Activated naive CD4-positive, alpha-beta T cell treated with anti-CD3 and anti-CD28 coated beads, Interleukin-2, amount 10 ng/mL, durations not matched to agents 7 days and 5 days (primary cell): ENCODE results near the gene GRB14.
"Not testable (repeated sequence)": the region's sequence is repeated elsewhere in the genome, so short reads cannot be mapped to it uniquely, and the experiment has no call there.

Experiments
- CTCF ChIA-PET: fragments of 350-600 bp; sonication (Branson Sonifier 250); formaldehyde crosslinking; loops from one replicate; lab custom pipeline; 2021; ENCODE audit warnings: antibody characterized with exemption; lab: Charles Lee
- DNase-seq: peaks from one replicate; pipeline ENCODE4 v3.0.0-alpha.2; 2020
- H3K27ac Mint-ChIP-seq: one replicate; pipeline ENCODE4 v1.8.0; 2021; ENCODE audit warnings: mild to moderate bottlenecking, moderate library complexity, mixed read lengths
- H3K27me3 Mint-ChIP-seq: one replicate; pipeline ENCODE4 v1.8.0; 2021; ENCODE audit warnings: mild to moderate bottlenecking, mixed read lengths
- H3K36me3 Mint-ChIP-seq: one replicate; pipeline ENCODE4 v1.8.0; 2021; ENCODE audit warnings: mixed read lengths
- H3K4me1 Mint-ChIP-seq: one replicate; pipeline ENCODE4 v1.8.0; 2021; ENCODE audit warnings: mixed read lengths
- H3K4me3 Mint-ChIP-seq: one replicate; pipeline ENCODE4 v1.8.0; 2021; ENCODE audit warnings: mild to moderate bottlenecking, moderate library complexity, mixed read lengths
- H3K9me3 Mint-ChIP-seq: one replicate; pipeline ENCODE4 v1.8.0; 2021; ENCODE audit warnings: mixed read lengths

GRB14 gene

DNA sequence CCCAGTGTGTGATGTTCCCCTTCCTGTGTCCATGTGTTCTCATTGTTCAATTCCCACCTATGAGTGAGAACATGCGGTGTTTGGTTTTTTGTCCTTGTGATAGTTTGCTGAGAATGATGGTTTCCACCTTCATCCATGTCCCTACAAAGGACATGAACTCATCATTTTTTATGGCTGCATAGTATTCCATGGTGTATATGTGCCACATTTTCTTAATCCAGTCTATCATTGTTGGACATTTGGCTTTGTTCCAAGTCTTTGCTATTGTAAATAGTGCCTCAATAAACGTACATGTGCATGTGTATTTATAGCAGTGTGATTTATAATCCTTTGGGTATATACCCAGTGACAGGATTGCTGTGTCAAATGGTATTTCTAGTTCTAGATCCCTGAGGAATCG is 7.0 kb upstream of the GRB14 start:
- DNase-seq, H3K4me3 Mint-ChIP-seq, H3K36me3 Mint-ChIP-seq, CTCF ChIA-PET, H3K27ac Mint-ChIP-seq, H3K9me3 Mint-ChIP-seq, H3K27me3 Mint-ChIP-seq, H3K4me1 Mint-ChIP-seq: not testable (repeated sequence)

DNA sequence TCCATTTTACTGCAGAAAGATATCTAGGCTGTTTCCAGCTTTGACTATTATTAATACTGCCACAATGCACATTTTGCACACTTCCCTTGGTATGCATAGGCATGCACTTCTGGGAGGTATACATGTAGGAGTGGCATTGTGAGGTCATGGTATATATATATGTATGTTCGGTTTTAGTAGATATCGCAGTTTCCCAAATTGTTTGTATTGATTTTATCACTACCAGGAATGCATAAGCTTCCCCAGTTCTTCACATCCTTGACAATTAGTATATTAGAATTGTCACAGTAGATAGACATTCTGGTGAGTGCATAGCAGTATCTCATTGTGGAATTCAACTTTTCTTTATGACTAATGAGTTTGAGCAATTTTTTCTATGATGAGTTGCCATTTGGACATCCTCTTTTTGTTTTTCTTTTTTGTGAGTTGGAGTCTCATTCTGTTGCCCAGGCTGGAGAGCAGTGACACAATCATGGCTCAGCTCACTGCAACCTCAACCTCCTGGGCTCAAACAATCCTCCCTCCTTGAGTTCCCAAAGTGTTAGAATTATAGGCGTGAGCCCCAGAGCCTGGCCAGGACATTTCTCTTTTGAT is 4.2 kb upstream of the GRB14 start:
- Mint-ChIP-seq H3K4me1 (peaks cover 3% of the 10 kb centered on the region), H3K27ac (no peak overlapping the region), H3K9me3 (no peaks in the 10 kb centered on the region), H3K36me3 (no peaks in the 10 kb centered on the region), H3K27me3 (peaks cover 27% of the 10 kb centered on the region), H3K4me3 (no peak overlapping the region)
- CTCF ChIA-PET: no interaction called here
- DNase-seq: no peak

DNA sequence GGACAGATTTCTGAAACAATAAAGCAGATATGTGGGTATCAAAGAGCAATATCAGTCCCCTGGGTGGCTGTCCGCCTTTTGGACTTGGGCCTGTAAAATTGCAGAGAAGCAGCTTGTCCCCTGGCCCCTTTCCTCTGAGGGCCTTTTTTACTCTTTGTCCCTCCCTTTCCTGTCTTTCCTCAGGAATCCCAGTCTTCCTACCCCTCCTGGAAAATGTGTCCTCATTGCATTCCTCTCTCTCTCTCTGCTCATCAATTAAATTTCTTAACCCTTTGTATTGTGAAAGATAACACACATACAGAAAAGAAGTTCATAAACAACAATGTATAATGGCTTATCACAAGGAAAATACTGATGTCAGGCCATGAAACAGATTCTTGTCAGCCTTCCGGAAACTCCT is 3.0 kb upstream of the GRB14 start:
- peaks cover 30% of the 10 kb centered on the region for H3K27me3 Mint-ChIP-seq
- CTCF ChIA-PET: no interaction called here
- H3K4me1 Mint-ChIP-seq: peaks cover 3% of the 10 kb centered on the region
- H3K36me3 Mint-ChIP-seq: no peaks in the 10 kb centered on the region
- H3K27ac Mint-ChIP-seq: no peak overlapping the region
- H3K9me3 Mint-ChIP-seq: no peaks in the 10 kb centered on the region
- H3K4me3 Mint-ChIP-seq: no peak overlapping the region
- DNase-seq: no peak

DNA sequence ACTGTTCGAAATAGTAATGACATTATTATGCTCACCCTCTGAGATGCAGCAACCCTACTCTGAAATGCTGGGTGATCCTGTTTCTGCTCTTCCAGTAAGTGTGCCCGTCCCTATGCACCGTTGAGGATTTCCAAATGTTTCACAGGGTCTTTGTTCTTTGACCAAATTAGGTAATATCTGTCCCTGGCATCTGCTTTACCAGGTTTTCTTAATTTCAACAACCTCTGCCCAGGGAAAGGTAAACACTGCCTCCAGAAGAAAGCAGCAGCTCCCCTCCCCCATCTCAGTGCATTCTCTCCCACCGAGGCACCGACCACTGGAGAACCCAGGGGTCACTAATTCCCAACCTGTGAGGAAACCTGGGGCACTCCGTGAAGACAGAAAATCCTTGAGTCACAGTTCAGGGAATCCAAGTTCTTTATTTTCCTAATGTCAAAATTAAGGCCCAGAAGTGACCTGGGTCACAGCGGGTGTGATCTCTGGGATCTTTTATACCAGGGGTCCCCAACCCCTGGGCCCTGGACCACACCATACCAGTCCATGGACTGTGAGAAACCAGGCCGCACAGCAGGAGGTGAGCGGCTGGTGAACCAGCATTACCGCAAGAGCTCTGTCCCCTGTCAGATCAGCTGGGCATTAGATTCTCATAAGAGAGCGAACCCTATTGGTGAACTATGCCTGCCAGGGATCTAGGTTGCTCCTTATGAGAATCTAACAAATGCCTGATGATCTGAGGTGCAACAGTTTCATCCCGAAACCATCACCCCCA is 1.2 kb upstream of the GRB14 start:
- H3K27me3 Mint-ChIP-seq: peaks cover 30% of the 10 kb centered on the region
- H3K9me3 Mint-ChIP-seq: no peaks in the 10 kb centered on the region
- no peak overlapping the region for H3K27ac Mint-ChIP-seq
- peaks cover 3% of the 10 kb centered on the region for H3K4me1 Mint-ChIP-seq
- no peak for DNase-seq
- H3K36me3 Mint-ChIP-seq: no peaks in the 10 kb centered on the region
- CTCF ChIA-PET: no interaction called here
- H3K4me3 Mint-ChIP-seq: no peak overlapping the region

DNA sequence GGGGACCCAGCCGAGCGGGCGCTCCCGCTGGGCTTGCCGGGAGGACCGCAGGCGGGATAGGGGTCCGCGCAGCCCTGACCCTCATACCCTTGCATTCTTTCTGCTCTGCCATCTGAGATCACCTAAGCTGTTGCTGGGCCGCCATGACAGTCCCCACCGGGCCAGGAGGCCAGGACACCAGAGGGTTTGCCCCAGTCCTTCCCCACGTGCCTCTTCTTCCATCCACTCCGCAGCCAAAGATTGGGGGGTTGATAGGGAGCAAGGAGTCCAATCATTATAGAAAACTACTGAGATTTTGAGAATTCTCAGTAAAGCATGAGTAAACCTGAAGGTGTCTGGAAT is 453 bp upstream of the GRB14 start:
- no peaks in the 10 kb centered on the region for H3K9me3 Mint-ChIP-seq
- no peak overlapping the region for H3K27ac Mint-ChIP-seq
- H3K27me3 Mint-ChIP-seq: peaks cover 30% of the 10 kb centered on the region
- H3K36me3 Mint-ChIP-seq: no peaks in the 10 kb centered on the region
- no peak overlapping the region for H3K4me3 Mint-ChIP-seq
- CTCF ChIA-PET: no interaction called here
- peaks cover 3% of the 10 kb centered on the region for H3K4me1 Mint-ChIP-seq
- no peak for DNase-seq

DNA sequence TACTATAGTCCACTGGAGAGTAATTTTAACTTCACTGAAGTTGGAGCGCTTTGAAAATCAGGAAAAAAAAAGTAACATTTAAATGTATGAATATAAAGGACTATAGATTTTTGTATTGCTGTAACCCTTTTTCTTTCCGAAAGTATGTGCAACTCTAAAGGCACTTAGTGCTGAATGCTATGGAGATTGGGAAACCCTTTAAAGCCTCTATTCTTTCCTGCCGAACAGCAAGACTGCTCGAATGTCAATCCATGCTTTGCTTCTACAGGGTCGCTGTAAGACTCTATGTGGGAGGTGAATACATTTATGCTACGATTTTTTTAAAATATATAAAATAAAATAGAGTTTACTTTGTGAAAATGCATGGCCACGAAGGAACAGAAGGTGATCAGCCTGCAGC is 825 bp downstream of the GRB14 start:
- no peak overlapping the region for H3K4me3 Mint-ChIP-seq
- no peaks in the 10 kb centered on the region for H3K9me3 Mint-ChIP-seq
- H3K27me3 Mint-ChIP-seq: peaks cover 30% of the 10 kb centered on the region
- DNase-seq: no peak
- H3K4me1 Mint-ChIP-seq: peaks cover 3% of the 10 kb centered on the region
- H3K36me3 Mint-ChIP-seq: no peaks in the 10 kb centered on the region
- CTCF ChIA-PET: no interaction called here
- no peak overlapping the region for H3K27ac Mint-ChIP-seq

DNA sequence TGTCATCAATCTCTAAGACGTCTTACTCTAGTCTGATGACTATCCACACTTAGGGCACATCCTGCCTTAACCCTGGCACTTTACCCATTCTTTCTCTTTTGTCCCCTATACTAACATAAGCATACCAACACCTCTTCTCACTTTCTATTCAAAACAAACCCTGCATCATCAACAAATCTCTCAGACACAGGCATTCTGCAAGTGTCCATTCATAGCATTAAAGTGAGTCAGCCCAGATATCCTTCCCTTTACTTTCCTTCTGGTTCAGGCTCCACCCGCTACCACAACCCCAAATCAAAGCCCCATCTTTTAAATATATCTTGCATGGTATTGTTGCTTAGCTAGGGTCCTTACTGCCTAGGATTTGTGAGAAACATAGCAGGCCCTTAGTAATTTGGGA is 3.8 kb downstream of the GRB14 start:
- Mint-ChIP-seq H3K27ac (no peak overlapping the region), H3K9me3 (no peaks in the 10 kb centered on the region), H3K36me3 (no peaks in the 10 kb centered on the region), H3K4me1 (peaks cover 3% of the 10 kb centered on the region), H3K4me3 (no peak overlapping the region), H3K27me3 (peaks cover 20% of the 10 kb centered on the region)
- DNase-seq: no peak
- CTCF ChIA-PET: no interaction called here

DNA sequence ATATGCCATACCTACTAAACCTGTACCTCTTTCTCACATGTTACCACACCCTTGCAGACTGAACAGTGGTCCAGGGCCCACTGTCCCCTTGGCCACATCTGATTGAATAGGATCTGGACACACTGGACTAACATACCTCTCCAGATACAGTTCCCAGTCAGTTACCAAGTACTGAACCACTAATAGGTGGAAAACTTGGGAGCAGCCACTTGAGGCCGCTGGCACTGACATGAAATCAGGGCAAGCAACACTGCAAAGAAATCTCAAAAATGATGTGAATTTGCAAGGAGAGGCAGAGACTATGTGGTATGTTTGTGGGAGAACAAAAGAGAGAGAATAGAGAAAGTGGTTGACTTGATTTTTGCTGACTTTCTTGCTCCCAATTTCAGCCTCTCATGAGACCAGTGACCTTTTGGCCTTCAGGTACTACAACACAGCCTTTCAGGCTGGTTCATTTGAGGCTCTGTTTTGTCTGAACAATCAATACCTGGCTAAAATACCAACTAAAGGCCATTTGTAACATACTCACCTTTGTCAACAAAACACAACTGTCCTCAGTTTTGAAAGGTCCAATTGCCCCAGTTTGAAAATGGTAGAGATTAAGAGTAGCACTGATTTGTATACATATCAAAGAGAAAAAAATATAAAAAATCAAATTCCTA is 7.8 kb downstream of the GRB14 start:
- Mint-ChIP-seq H3K9me3 (no peaks in the 10 kb centered on the region), H3K27me3 (no peaks in the 10 kb centered on the region), H3K4me1 (no peaks in the 10 kb centered on the region), H3K4me3 (no peak overlapping the region), H3K27ac (no peak overlapping the region), H3K36me3 (no peaks in the 10 kb centered on the region)
- DNase-seq: no peak
- CTCF ChIA-PET: no interaction called here

DNA sequence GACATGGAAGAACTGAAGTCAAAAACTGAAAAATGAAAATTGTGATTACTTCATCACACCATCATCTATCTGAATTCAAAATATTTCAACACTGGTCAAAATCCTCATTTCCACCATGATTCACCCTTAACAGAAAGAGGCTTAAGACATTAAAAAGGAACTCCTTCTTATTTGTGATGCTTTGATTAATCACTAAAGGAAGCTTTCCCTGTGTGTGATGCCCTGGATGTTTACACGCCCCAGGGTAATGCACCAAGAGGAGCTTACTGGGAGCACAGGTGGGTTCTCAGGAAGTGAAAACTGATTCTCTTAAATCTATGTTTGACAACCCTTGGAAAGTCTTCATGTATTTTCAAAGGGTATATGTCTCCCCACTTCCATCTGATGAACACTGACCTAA is 11.5 kb downstream of the GRB14 start:
- Mint-ChIP-seq H3K9me3 (no peaks in the 10 kb centered on the region), H3K27me3 (no peaks in the 10 kb centered on the region), H3K36me3 (no peaks in the 10 kb centered on the region), H3K4me3 (no peak overlapping the region), H3K4me1 (no peaks in the 10 kb centered on the region), H3K27ac (no peak overlapping the region)
- DNase-seq: no peak
- CTCF ChIA-PET: no interaction called here

DNA sequence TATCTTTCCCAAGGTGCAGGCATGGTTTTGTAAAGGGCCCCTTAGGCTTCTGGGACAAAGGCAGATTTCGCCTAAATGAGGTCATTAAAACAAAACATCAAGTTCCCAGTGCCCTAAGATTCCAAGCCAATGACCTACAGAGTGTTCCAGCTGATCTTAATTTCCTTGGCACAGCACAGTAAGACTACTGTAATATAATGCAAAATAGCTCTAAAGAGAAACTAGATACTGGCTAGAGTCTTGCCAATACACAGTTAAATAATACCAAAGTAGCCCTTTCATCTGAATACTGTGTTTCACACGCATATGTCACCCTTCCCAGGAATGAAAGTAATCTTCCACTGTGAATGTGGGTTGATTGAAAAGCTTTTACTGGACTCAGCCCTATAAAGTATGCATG is 14.7 kb downstream of the GRB14 start:
- H3K36me3 Mint-ChIP-seq: no peaks in the 10 kb centered on the region
- H3K4me1 Mint-ChIP-seq: no peaks in the 10 kb centered on the region
- no peak overlapping the region for H3K27ac Mint-ChIP-seq
- no peaks in the 10 kb centered on the region for H3K9me3 Mint-ChIP-seq
- H3K27me3 Mint-ChIP-seq: no peaks in the 10 kb centered on the region
- CTCF ChIA-PET: no interaction called here
- H3K4me3 Mint-ChIP-seq: no peak overlapping the region
- no peak for DNase-seq

DNA sequence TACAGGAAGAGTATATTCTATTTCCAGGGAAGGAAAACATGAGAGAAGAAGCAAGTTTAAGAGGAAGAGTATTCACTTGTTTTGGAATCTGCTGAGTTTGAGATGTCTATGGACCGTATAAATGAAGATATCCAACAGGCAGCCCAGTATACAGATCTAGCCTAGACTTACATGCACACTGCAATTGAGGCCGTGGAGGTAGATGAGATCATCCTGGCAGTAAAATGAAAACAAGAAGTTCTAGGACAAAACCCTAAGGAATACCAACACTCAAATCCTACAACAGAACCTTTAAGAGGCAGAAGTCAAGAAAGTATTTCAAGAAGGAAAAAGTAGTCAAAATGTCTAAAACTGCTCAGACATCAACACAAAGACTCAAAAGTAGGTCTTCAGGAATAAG is 16.0 kb downstream of the GRB14 start:
- H3K27ac Mint-ChIP-seq: no peak overlapping the region
- DNase-seq: no peak
- no peaks in the 10 kb centered on the region for H3K9me3 Mint-ChIP-seq
- CTCF ChIA-PET: no interaction called here
- H3K4me1 Mint-ChIP-seq: no peaks in the 10 kb centered on the region
- H3K4me3 Mint-ChIP-seq: no peak overlapping the region
- no peaks in the 10 kb centered on the region for H3K27me3 Mint-ChIP-seq
- no peaks in the 10 kb centered on the region for H3K36me3 Mint-ChIP-seq

DNA sequence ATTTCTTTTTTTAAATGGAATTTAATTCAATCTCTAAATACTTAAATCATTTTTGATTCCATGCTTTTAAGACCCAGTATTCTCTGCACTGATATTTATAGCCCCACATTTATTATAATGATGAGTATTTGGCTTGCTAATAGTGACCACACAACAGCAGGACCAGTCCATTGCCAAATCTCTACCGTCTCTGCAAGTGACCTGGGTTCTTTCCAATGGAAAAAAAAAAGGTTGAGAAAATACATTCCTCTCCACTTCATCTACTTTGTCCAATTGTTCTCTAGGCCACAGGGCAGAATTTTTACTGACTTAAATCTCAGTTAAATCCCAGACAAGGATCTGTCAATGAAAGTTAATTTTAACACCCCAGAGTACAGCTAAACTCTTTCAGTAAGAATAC is 20.5 kb downstream of the GRB14 start:
- Mint-ChIP-seq H3K27me3 (no peaks in the 10 kb centered on the region), H3K4me1 (no peaks in the 10 kb centered on the region), H3K36me3 (no peaks in the 10 kb centered on the region), H3K27ac (no peak overlapping the region), H3K9me3 (no peaks in the 10 kb centered on the region), H3K4me3 (no peak overlapping the region)
- CTCF ChIA-PET: no interaction called here
- no peak for DNase-seq

DNA sequence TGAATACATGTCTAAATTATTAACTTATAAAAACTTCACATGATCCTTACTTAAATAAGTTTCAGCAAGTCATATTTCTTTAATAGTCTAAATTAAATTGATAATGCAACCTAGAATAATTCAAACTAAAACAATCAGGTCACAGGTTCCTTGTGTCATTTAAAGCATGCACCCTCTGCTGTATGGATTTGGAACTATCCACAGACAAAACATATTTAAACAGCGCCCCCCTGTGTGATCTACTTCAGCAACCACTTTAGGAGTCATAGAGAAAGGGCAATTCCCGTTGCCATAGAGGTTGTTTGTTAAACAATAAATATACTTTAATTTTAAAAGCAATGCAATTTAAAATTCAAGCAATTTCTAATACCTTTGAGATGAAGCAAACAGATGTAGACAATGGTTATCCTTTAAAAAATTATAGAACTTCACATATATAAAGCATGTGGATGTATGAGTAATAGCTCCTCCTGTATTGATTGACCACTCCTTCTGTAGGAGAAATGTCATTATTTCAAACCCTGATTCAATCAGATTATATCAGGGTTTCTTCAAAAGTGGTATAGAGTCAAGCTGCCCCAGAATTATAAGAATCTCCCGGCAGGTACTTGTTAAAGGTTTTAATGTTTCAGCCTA is 21.2 kb downstream of the GRB14 start:
- Mint-ChIP-seq H3K27me3 (no peaks in the 10 kb centered on the region), H3K4me1 (no peaks in the 10 kb centered on the region), H3K27ac (no peak overlapping the region), H3K9me3 (no peaks in the 10 kb centered on the region), H3K36me3 (no peaks in the 10 kb centered on the region), H3K4me3 (no peak overlapping the region)
- CTCF ChIA-PET: no interaction called here
- no peak for DNase-seq

DNA sequence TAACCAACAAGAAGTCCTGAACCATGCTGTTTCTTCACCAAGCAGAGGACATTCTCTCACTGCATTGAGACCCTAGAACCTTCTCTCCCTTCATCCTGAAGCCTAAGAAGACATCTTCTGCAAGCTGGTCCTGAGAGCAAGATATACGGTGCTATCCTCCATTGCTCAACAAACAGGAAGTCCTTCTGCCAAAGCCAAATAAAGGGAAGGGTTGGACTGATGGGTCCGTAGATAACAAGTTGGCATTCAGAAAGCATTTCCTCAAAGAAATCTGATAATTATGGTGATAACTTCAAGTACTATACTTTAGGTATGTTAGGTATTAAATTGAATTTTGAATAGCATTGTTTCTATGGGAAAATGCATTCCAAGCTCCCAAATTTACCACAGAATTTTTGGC is 23.3 kb downstream of the GRB14 start:
- no peaks in the 10 kb centered on the region for H3K27me3 Mint-ChIP-seq
- CTCF ChIA-PET: no interaction called here
- no peaks in the 10 kb centered on the region for H3K9me3 Mint-ChIP-seq
- H3K27ac Mint-ChIP-seq: no peak overlapping the region
- no peaks in the 10 kb centered on the region for H3K36me3 Mint-ChIP-seq
- DNase-seq: no peak
- H3K4me3 Mint-ChIP-seq: no peak overlapping the region
- no peaks in the 10 kb centered on the region for H3K4me1 Mint-ChIP-seq

DNA sequence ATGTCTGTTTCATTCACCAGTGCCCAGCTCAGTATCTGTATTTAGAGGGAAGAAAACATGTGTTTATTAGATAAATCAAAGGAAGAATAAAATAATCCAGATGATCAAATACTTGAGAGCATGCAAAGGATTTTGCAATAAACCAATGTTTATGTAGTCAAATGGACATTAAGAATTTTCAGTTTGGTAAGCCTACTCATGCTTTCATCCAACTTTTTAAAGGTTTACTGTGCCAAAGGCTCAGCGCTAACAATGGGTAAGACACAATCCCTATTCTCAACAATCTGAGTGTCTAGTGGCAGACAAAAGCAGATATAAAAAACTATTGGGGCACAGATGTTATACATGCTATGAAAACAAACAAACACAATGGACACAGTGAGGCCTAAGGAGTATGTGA is 26.3 kb downstream of the GRB14 start:
- CTCF ChIA-PET: no interaction called here
- Mint-ChIP-seq H3K9me3 (no peaks in the 10 kb centered on the region), H3K4me3 (no peak overlapping the region), H3K27me3 (no peaks in the 10 kb centered on the region), H3K36me3 (peaks cover 1% of the 10 kb centered on the region), H3K27ac (no peak overlapping the region), H3K4me1 (no peaks in the 10 kb centered on the region)
- no peak for DNase-seq
